Measurements from ENCODE around the gene RALGDS.

DNA sequence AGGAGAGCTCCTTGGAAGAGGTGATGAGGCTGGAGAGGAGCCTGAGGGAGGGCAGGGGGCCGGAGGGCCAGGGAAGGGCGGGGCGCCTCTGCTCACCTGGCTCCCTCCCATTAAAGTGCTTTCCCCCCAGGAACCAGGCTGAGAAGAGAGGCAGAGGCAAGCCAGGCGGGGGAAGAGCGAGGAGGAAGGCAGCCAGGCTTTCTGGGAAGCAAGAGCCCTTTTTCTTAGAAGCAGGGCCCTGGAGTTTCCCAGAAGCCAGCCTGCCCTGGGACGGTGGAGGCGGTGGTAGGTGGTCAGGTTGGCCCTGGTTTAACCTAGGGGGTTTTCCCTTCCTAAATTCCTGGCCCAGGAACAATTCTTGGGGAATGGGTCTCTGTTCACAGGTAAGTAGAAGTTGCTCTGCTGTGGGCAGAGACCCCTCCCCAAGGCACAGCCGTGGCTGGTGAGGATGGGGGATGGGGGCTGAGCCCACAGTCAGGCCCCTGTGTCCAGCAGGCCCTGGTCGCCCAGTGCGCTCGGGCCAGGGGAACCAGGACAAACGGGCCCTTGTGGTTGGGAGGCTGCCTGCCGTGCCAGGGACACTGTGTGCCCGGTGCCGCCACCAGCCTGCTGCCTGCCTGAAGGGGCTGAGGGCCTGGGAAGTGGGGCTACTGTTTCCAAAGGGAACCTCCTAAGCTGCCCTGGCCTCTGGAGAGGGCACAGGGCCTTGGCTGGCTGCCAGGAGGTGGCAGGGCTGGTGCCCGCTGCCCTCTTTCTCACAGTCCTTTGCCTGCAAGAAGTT, 16.6 kb upstream of the RALGDS start:
- TF ChIP-seq ZFP30 (CRISPR knock-in tag; IDR thresholded peaks at IDR 0.05) (no peak), ZNF8 (CRISPR knock-in tag; IDR thresholded peaks at IDR 0.05) (no peak), BACH2 (CRISPR knock-in tag; IDR thresholded peaks at IDR 0.05; ENCODE audit: borderline replicate concordance) (no peak), TCF4 (CRISPR knock-in tag; IDR thresholded peaks at IDR 0.05; ENCODE audit: borderline replicate concordance) (no peak), ARNTL (CRISPR knock-in tag; IDR thresholded peaks at IDR 0.05; ENCODE audit: borderline replicate concordance, low read depth) (no peak), PPARA (CRISPR knock-in tag; IDR thresholded peaks at IDR 0.05; ENCODE audit: borderline replicate concordance) (no peak), TOX (CRISPR knock-in tag; IDR thresholded peaks at IDR 0.05; ENCODE audit: borderline replicate concordance) (no peak), ZC3H10 (CRISPR knock-in tag; IDR thresholded peaks at IDR 0.05) (no peak)
- TF ChIP-seq, protein P1, sequence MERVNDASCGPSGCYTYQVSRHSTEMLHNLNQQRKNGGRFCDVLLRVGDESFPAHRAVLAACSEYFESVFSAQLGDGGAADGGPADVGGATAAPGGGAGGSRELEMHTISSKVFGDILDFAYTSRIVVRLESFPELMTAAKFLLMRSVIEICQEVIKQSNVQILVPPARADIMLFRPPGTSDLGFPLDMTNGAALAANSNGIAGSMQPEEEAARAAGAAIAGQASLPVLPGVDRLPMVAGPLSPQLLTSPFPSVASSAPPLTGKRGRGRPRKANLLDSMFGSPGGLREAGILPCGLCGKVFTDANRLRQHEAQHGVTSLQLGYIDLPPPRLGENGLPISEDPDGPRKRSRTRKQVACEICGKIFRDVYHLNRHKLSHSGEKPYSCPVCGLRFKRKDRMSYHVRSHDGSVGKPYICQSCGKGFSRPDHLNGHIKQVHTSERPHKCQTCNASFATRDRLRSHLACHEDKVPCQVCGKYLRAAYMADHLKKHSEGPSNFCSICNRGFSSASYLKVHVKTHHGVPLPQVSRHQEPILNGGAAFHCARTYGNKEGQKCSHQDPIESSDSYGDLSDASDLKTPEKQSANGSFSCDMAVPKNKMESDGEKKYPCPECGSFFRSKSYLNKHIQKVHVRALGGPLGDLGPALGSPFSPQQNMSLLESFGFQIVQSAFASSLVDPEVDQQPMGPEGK (CRISPR knock-in tag; IDR thresholded peaks at IDR 0.05; ENCODE audit: borderline replicate concordance) = no peak
- TF ChIP-seq, protein P2, sequence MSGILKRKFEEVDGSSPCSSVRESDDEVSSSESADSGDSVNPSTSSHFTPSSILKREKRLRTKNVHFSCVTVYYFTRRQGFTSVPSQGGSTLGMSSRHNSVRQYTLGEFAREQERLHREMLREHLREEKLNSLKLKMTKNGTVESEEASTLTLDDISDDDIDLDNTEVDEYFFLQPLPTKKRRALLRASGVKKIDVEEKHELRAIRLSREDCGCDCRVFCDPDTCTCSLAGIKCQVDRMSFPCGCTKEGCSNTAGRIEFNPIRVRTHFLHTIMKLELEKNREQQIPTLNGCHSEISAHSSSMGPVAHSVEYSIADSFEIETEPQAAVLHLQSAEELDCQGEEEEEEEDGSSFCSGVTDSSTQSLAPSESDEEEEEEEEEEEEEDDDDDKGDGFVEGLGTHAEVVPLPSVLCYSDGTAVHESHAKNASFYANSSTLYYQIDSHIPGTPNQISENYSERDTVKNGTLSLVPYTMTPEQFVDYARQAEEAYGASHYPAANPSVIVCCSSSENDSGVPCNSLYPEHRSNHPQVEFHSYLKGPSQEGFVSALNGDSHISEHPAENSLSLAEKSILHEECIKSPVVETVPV (CRISPR knock-in tag; IDR thresholded peaks at IDR 0.05) = no peak
- TF ChIP-seq, protein P3, sequence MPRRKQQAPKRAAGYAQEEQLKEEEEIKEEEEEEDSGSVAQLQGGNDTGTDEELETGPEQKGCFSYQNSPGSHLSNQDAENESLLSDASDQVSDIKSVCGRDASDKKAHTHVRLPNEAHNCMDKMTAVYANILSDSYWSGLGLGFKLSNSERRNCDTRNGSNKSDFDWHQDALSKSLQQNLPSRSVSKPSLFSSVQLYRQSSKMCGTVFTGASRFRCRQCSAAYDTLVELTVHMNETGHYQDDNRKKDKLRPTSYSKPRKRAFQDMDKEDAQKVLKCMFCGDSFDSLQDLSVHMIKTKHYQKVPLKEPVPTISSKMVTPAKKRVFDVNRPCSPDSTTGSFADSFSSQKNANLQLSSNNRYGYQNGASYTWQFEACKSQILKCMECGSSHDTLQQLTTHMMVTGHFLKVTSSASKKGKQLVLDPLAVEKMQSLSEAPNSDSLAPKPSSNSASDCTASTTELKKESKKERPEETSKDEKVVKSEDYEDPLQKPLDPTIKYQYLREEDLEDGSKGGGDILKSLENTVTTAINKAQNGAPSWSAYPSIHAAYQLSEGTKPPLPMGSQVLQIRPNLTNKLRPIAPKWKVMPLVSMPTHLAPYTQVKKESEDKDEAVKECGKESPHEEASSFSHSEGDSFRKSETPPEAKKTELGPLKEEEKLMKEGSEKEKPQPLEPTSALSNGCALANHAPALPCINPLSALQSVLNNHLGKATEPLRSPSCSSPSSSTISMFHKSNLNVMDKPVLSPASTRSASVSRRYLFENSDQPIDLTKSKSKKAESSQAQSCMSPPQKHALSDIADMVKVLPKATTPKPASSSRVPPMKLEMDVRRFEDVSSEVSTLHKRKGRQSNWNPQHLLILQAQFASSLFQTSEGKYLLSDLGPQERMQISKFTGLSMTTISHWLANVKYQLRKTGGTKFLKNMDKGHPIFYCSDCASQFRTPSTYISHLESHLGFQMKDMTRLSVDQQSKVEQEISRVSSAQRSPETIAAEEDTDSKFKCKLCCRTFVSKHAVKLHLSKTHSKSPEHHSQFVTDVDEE (CRISPR knock-in tag; IDR thresholded peaks at IDR 0.05) = no peak
